GM12865 (cell line): ENCODE data around the gene DPYD.

Experiments used
- DNase-seq: peaks from one replicate; pipeline ENCODE4 v3.0.0; 2010; ENCODE audit warnings: low read depth
- H3K4me3 ChIP-seq: 2 replicates; pipeline ENCODE4 v1.5.1; 2011; ENCODE audit warnings: mild to moderate bottlenecking, low read depth, low read length, control low read depth
- TF ChIP-seq, protein P1 (sequence below): IDR thresholded peaks from 2 replicates; pipeline ENCODE4 v1.5.1; 2011; ENCODE audit warnings: low read length, control low read depth, low read depth, inconsistent platforms; ENCODE audit not compliant: insufficient read depth; ENCODE audit errors: missing control alignments

DPYD gene

GRCh38 chr1:97123717-97124431 lies 797.0 kb downstream of the DPYD start:
- DNase-seq: no peak
- no peak overlapping the region for H3K4me3 ChIP-seq
- TF ChIP-seq, protein P1, sequence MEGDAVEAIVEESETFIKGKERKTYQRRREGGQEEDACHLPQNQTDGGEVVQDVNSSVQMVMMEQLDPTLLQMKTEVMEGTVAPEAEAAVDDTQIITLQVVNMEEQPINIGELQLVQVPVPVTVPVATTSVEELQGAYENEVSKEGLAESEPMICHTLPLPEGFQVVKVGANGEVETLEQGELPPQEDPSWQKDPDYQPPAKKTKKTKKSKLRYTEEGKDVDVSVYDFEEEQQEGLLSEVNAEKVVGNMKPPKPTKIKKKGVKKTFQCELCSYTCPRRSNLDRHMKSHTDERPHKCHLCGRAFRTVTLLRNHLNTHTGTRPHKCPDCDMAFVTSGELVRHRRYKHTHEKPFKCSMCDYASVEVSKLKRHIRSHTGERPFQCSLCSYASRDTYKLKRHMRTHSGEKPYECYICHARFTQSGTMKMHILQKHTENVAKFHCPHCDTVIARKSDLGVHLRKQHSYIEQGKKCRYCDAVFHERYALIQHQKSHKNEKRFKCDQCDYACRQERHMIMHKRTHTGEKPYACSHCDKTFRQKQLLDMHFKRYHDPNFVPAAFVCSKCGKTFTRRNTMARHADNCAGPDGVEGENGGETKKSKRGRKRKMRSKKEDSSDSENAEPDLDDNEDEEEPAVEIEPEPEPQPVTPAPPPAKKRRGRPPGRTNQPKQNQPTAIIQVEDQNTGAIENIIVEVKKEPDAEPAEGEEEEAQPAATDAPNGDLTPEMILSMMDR: no peak

DNA sequence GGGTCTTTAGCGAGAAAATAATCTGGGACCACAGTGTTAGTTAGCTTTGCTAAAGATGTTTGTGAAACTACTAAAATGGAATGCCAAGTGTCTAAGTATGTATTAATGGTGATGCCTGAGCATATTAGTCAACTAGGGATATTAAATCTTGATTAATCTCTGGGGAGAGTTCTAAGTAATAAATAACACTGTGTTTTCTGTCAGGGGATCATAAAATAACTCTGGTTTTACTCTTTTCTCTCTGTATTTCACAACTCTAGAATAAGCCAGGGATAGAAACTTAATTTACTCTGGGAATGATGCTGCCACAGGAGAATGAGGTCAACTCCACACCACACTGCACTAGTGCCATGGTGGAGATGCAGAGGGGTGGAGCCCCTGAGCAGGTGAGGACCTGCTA lies 800.0 kb downstream of the DPYD start:
- TF ChIP-seq, protein P1: no peak
- no peak overlapping the region for H3K4me3 ChIP-seq
- no peak for DNase-seq

GRCh38 chr1:97119260-97120158 lies 801.3 kb downstream of the DPYD start:
- no peak for DNase-seq
- TF ChIP-seq, protein P1: no peak
- no peak overlapping the region for H3K4me3 ChIP-seq

- H3K4me3 ChIP-seq: no peak overlapping the region
- no peak for DNase-seq
- TF ChIP-seq, protein P1: no peak
Measured at GRCh38 chr1:97114842-97115241, 806.0 kb downstream of the DPYD start.

DNA sequence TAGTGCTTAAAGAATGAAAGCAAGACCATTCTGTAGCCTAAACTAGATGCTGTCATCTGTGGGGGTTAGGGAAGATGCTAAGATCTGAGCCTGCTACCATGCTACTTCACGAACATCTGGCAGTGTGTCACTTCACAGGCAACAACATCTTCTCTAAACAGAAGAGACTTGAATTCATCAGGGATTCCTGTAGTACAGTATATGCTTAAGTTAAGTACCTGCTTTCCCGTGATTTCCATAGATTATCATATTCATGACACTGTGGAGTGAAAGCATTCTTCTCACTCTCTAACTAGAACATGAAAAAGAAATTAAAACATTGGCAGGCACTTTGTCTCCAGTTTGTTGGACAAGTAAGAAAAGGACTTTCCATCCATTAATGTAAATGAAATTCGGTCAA lies 808.4 kb downstream of the DPYD start:
- no peak overlapping the region for H3K4me3 ChIP-seq
- TF ChIP-seq, protein P1: no peak
- DNase-seq: no peak

- TF ChIP-seq, protein P1: no peak
- H3K4me3 ChIP-seq: no peak overlapping the region
- no peak for DNase-seq
Measured at GRCh38 chr1:97108179-97108578, 812.7 kb downstream of the DPYD start.
